Measurements from ENCODE around the gene EDC3.

- TF ChIP-seq, protein P1, sequence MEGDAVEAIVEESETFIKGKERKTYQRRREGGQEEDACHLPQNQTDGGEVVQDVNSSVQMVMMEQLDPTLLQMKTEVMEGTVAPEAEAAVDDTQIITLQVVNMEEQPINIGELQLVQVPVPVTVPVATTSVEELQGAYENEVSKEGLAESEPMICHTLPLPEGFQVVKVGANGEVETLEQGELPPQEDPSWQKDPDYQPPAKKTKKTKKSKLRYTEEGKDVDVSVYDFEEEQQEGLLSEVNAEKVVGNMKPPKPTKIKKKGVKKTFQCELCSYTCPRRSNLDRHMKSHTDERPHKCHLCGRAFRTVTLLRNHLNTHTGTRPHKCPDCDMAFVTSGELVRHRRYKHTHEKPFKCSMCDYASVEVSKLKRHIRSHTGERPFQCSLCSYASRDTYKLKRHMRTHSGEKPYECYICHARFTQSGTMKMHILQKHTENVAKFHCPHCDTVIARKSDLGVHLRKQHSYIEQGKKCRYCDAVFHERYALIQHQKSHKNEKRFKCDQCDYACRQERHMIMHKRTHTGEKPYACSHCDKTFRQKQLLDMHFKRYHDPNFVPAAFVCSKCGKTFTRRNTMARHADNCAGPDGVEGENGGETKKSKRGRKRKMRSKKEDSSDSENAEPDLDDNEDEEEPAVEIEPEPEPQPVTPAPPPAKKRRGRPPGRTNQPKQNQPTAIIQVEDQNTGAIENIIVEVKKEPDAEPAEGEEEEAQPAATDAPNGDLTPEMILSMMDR (IDR thresholded peaks at IDR 0.05; ENCODE audit: poor library complexity, severe bottlenecking): no peak
- no peak for TF ChIP-seq EP300 (conservative IDR thresholded peaks at IDR 0.05; ENCODE audit: poor library complexity, severe bottlenecking)
- no peak for TF ChIP-seq SMC3 (conservative IDR thresholded peaks at IDR 0.05; ENCODE audit: poor library complexity)
Observed at GRCh38 chr15:74641151-74641550, 54.7 kb downstream of the EDC3 start.

Data from neural cell (in vitro differentiated cells).